GM21786 (cell line): ENCODE measurements around the gene TRIL.

Experiments
- ATAC-seq: cut with Tn5 transposase; IDR thresholded peaks from one replicate; pipeline ENCODE4 v1.9.1; 2021; ENCODE audit not compliant: unreplicated experiment

Gene TRIL

GRCh38 chr7:28941633-28942032 is 16.5 kb downstream of the TRIL start:
- ATAC-seq = no peak

- no peak for ATAC-seq
Observed at GRCh38 chr7:28940741-28941384, 17.3 kb downstream of the TRIL start.

GRCh38 chr7:28939844-28940544 is 18.1 kb downstream of the TRIL start:
- no peak for ATAC-seq

- no peak for ATAC-seq
Observed at GRCh38 chr7:28939367-28939766, 18.8 kb downstream of the TRIL start.

- ATAC-seq = no peak
Observed at GRCh38 chr7:28937619-28938018, 20.5 kb downstream of the TRIL start.

GRCh38 chr7:28937103-28937502 is 21.0 kb downstream of the TRIL start:
- ATAC-seq = no peak

- ATAC-seq = no peak
Observed at GRCh38 chr7:28933846-28934320, 24.2 kb downstream of the TRIL start.

- no peak for ATAC-seq
Observed at GRCh38 chr7:28931565-28931964, 26.6 kb downstream of the TRIL start.

GRCh38 chr7:28926871-28927597 is 31.1 kb downstream of the TRIL start:
- peak; percentile 96 for ATAC-seq

- ATAC-seq = no peak
Observed at GRCh38 chr7:28922624-28923331, 35.4 kb downstream of the TRIL start.

- peak; percentile 79 for ATAC-seq
Observed at GRCh38 chr7:28921822-28922221, 36.3 kb downstream of the TRIL start.

- ATAC-seq = no peak
Observed at GRCh38 chr7:28920424-28920823, 37.7 kb downstream of the TRIL start.

GRCh38 chr7:28919510-28919909 is 38.6 kb downstream of the TRIL start:
- no peak for ATAC-seq

GRCh38 chr7:28908775-28909174 is 49.4 kb downstream of the TRIL start:
- no peak for ATAC-seq

- ATAC-seq = no peak
Observed at GRCh38 chr7:28905464-28905863, 52.7 kb downstream of the TRIL start.

- no peak for ATAC-seq
Observed at GRCh38 chr7:28904578-28905048, 53.5 kb downstream of the TRIL start.

- ATAC-seq = no peak
Observed at GRCh38 chr7:28903730-28904577, 54.2 kb downstream of the TRIL start.
